WTC11 (cell line): ENCODE results near the gene GOLGA8B. TPM values are rescaled to one million over a fixed set of nuclear protein-coding genes. Genes with fewer than 3 reads are reported as not detected.
A peak's percentile ranks its signal among the peaks of the same experiment; 100 is the strongest.
"Not testable (repeated sequence)": the region's sequence is repeated elsewhere in the genome, so short reads cannot be mapped to it uniquely, and the experiment has no call there.

ENCODE experiments used
- ATAC-seq: fragments of 200-7000 bp; cut with Tn5 transposase; 2 replicates; pipeline ENCODE4 v1.10.0; 2021; ENCODE audit warnings: mild to moderate bottlenecking, moderate library complexity
- CTCF ChIA-PET: fragments of 300-600 bp; sonication (Branson Sonifier 250); formaldehyde crosslinking; loops from one replicate; lab custom pipeline; 2021; ENCODE audit warnings: antibody characterized with exemption; lab: Charles Lee
- POLR2A ChIA-PET: fragments of 350-600 bp; sonication (Branson Sonifier 250); formaldehyde crosslinking; loops from one replicate; lab custom pipeline; 2021; ENCODE audit warnings: antibody characterized with exemption; lab: Charles Lee
- DNase-seq: peaks from one replicate; pipeline ENCODE4 v3.0.0; 2021; ENCODE audit warnings: low spot score
- H3K27ac Mint-ChIP-seq: 2 replicates; pipeline ENCODE4 v1.8.0; 2021; ENCODE audit warnings: mixed read lengths
- H3K27me3 Mint-ChIP-seq: 2 replicates; pipeline ENCODE4 v1.8.0; 2021; ENCODE audit warnings: low read depth, mild to moderate bottlenecking, moderate library complexity, mixed read lengths
- H3K36me3 Mint-ChIP-seq: 2 replicates; pipeline ENCODE4 v1.8.0; 2021; ENCODE audit warnings: mixed read lengths
- H3K4me1 Mint-ChIP-seq: 2 replicates; pipeline ENCODE4 v1.8.0; 2022; ENCODE audit warnings: mixed read lengths
- H3K4me3 Mint-ChIP-seq: 2 replicates; pipeline ENCODE4 v1.8.0; 2021; ENCODE audit warnings: mild to moderate bottlenecking, moderate library complexity, mixed read lengths
- H3K9me3 Mint-ChIP-seq: 2 replicates; pipeline ENCODE4 v1.8.0; 2021; ENCODE audit warnings: mixed read lengths
- total RNA-seq: library from RNA; stranded (reverse); gene quantifications from 3 replicates; pipeline ENCODE4 v1.2.3, GENCODE V29; 2021

The GOLGA8B gene
- total RNA-seq, 1 experiment from 2014 or later = 29.0 TPM

GRCh38 chr15:34572921-34573320, 10.5 kb downstream of the GOLGA8B start:
- CTCF ChIA-PET = interaction anchor here (0.6 kb wide), 1 partner anchor 23 kb away, joined by 3 read pairs; no protein-coding TSS in a partner anchor
- H3K27ac Mint-ChIP-seq, ATAC-seq, H3K9me3 Mint-ChIP-seq, H3K4me3 Mint-ChIP-seq, DNase-seq, H3K36me3 Mint-ChIP-seq, POLR2A ChIA-PET, H3K4me1 Mint-ChIP-seq, H3K27me3 Mint-ChIP-seq: not testable (repeated sequence)

GRCh38 chr15:34572019-34572641, 11.3 kb downstream of the GOLGA8B start:
- H3K9me3 Mint-ChIP-seq, CTCF ChIA-PET, H3K27ac Mint-ChIP-seq, H3K27me3 Mint-ChIP-seq, H3K36me3 Mint-ChIP-seq, H3K4me1 Mint-ChIP-seq, H3K4me3 Mint-ChIP-seq, DNase-seq, ATAC-seq: not testable (repeated sequence)
- POLR2A ChIA-PET = interaction anchor here (0.6 kb wide), 1 partner anchor 155 kb away, joined by 3 read pairs; no protein-coding TSS in a partner anchor

DNA sequence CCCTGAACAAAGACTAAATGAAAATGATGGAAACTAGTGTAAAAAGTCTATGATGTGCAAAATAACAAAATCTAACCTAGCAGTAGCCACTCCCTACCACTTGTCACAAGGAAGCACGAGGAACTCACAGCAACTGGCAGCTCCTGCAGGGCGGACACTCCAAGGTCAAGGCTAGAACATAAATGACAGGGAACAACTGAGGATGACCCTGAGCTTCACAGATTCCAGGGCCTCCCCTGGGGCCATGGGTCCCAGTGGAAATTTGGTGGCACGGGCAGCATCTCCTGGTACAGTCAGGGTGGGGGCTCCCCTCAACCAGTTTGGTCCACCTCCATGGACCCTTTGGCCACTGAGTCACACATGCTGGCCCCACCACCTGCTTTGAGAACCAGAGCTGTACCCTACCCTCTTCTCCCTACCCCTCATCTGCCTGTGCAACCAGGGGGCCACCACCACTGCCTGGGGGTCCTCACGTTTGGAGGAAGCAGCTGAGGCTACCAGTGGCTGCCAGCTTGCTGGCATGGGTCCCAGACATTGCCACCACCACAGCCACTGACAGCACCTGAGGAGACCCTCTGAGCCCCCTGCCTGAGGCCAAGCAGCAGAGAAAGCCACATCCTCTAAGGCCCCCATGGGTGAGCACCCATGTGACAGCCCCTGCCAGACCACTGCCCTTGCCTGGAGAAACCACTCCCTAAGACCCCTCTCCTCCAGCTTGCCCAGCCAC, 13.6 kb downstream of the GOLGA8B start:
- H3K4me3 Mint-ChIP-seq, CTCF ChIA-PET, H3K9me3 Mint-ChIP-seq, H3K27me3 Mint-ChIP-seq, H3K27ac Mint-ChIP-seq, DNase-seq, POLR2A ChIA-PET, H3K4me1 Mint-ChIP-seq, H3K36me3 Mint-ChIP-seq, ATAC-seq: not testable (repeated sequence)

- DNase-seq, H3K27me3 Mint-ChIP-seq, H3K9me3 Mint-ChIP-seq, H3K36me3 Mint-ChIP-seq, CTCF ChIA-PET, H3K27ac Mint-ChIP-seq, ATAC-seq, POLR2A ChIA-PET, H3K4me1 Mint-ChIP-seq, H3K4me3 Mint-ChIP-seq: not testable (repeated sequence)
These were observed 16.3 kb downstream of the GOLGA8B start for GRCh38 chr15:34567174-34567573.

- H3K4me1 Mint-ChIP-seq, ATAC-seq, H3K36me3 Mint-ChIP-seq, H3K27me3 Mint-ChIP-seq, H3K9me3 Mint-ChIP-seq, CTCF ChIA-PET, POLR2A ChIA-PET, H3K4me3 Mint-ChIP-seq, DNase-seq: not testable (repeated sequence)
- peak overlapping the region; percentile 32; the same call in 1 of the 2 replicates for H3K27ac Mint-ChIP-seq
These were observed 18.7 kb downstream of the GOLGA8B start for GRCh38 chr15:34564711-34565110.

GRCh38 chr15:34560814-34561213, 22.6 kb downstream of the GOLGA8B start:
- H3K27ac Mint-ChIP-seq, H3K4me3 Mint-ChIP-seq, H3K36me3 Mint-ChIP-seq, DNase-seq, H3K9me3 Mint-ChIP-seq, POLR2A ChIA-PET, ATAC-seq, CTCF ChIA-PET, H3K4me1 Mint-ChIP-seq, H3K27me3 Mint-ChIP-seq: not testable (repeated sequence)

- H3K9me3 Mint-ChIP-seq, H3K36me3 Mint-ChIP-seq, ATAC-seq, CTCF ChIA-PET, POLR2A ChIA-PET, H3K4me1 Mint-ChIP-seq, H3K4me3 Mint-ChIP-seq, H3K27me3 Mint-ChIP-seq, DNase-seq, H3K27ac Mint-ChIP-seq: not testable (repeated sequence)
These were observed 23.7 kb downstream of the GOLGA8B start for GRCh38 chr15:34559764-34560163.

- CTCF ChIA-PET, H3K27me3 Mint-ChIP-seq, H3K36me3 Mint-ChIP-seq, POLR2A ChIA-PET, H3K27ac Mint-ChIP-seq, ATAC-seq, H3K4me1 Mint-ChIP-seq, DNase-seq, H3K4me3 Mint-ChIP-seq, H3K9me3 Mint-ChIP-seq: not testable (repeated sequence)
These were observed 28.3 kb downstream of the GOLGA8B start for GRCh38 chr15:34555162-34555561.

GRCh38 chr15:34554716-34555115, 28.7 kb downstream of the GOLGA8B start:
- CTCF ChIA-PET, DNase-seq, POLR2A ChIA-PET, H3K27me3 Mint-ChIP-seq, H3K36me3 Mint-ChIP-seq, H3K4me3 Mint-ChIP-seq, H3K4me1 Mint-ChIP-seq, H3K9me3 Mint-ChIP-seq, H3K27ac Mint-ChIP-seq: not testable (repeated sequence)
- peak; percentile 66 for ATAC-seq

DNA sequence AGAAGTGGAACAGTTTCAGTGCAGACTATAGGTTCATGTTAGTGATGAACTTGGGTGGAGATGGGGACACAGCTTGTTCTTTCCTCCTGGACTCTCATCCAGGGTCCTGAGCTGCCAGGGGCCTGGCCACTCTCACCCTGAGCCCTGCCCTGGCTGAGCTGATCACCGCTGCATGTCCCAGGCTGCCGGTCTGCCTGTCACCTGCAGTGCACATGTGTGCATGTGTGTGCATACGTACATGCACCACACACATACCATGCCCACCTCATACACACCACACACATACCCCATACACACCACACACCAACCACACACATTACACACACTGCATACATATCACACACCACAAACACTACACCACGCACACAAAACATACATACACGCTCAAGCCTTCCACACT, 29.3 kb downstream of the GOLGA8B start:
- POLR2A ChIA-PET, ATAC-seq, CTCF ChIA-PET, H3K36me3 Mint-ChIP-seq, H3K4me3 Mint-ChIP-seq, DNase-seq, H3K27me3 Mint-ChIP-seq, H3K9me3 Mint-ChIP-seq, H3K27ac Mint-ChIP-seq, H3K4me1 Mint-ChIP-seq: not testable (repeated sequence)

- ATAC-seq, H3K27me3 Mint-ChIP-seq, POLR2A ChIA-PET, H3K4me3 Mint-ChIP-seq, H3K9me3 Mint-ChIP-seq, H3K4me1 Mint-ChIP-seq, DNase-seq, H3K36me3 Mint-ChIP-seq, H3K27ac Mint-ChIP-seq, CTCF ChIA-PET: not testable (repeated sequence)
These were observed 33.3 kb downstream of the GOLGA8B start for GRCh38 chr15:34550129-34550528.

- POLR2A ChIA-PET, ATAC-seq, CTCF ChIA-PET, H3K9me3 Mint-ChIP-seq, H3K27ac Mint-ChIP-seq, H3K36me3 Mint-ChIP-seq, DNase-seq, H3K4me3 Mint-ChIP-seq, H3K27me3 Mint-ChIP-seq, H3K4me1 Mint-ChIP-seq: not testable (repeated sequence)
These were observed 34.1 kb downstream of the GOLGA8B start for GRCh38 chr15:34549381-34549809.
